Liver (tissue), 9 donors: ENCODE data around the gene DAO. TPM values are rescaled to one million over a fixed set of nuclear protein-coding genes. Genes with fewer than 3 reads are reported as not detected.
"Not testable (repeated sequence)": the region's sequence is repeated elsewhere in the genome, so short reads cannot be mapped to it uniquely, and the experiment has no call there.

Experiments used
- DNase-seq: peaks from one replicate; pipeline ENCODE4 v3.0.0-alpha.2; 2017; ENCODE audit warnings: low spot score
- H3K27ac ChIP-seq, 2 donors: one replicate each; pipeline ENCODE4 v1.7.0; 2013; ENCODE audit warnings: inconsistent platforms in 2 of 2, low read length in 2 of 2, control low read depth in 1 of 2, low read depth in 1 of 2, mild to moderate bottlenecking in 1 of 2
- H3K27me3 ChIP-seq, 4 donors: one replicate each; pipeline versions ENCODE4 v1.6.1 to v1.7.0; 2013; ENCODE audit warnings: low read length in 3 of 4, inconsistent platforms in 1 of 4, mild to moderate bottlenecking in 1 of 4, moderate library complexity in 1 of 4; ENCODE audit not compliant: control insufficient read depth in 4 of 4, insufficient read depth in 4 of 4
- H3K36me3 ChIP-seq, 4 donors: one replicate each; pipeline versions ENCODE4 v1.6.1 to v1.7.0; 2013; ENCODE audit warnings: low read length in 3 of 4, mild to moderate bottlenecking in 3 of 4, low read depth in 1 of 4, moderate library complexity in 1 of 4; ENCODE audit not compliant: control insufficient read depth in 4 of 4, insufficient read depth in 3 of 4
- H3K4me1 ChIP-seq, 4 donors: one replicate each; pipeline versions ENCODE4 v1.6.1 to v1.7.0; 2013; ENCODE audit warnings: low read length in 3 of 4, mild to moderate bottlenecking in 3 of 4, moderate library complexity in 1 of 4; ENCODE audit not compliant: control insufficient read depth in 4 of 4, insufficient read depth in 4 of 4
- H3K4me3 ChIP-seq, 3 donors: one replicate each; pipeline versions ENCODE4 v1.6.1 to v1.7.0; 2013; ENCODE audit warnings: low read length in 3 of 3, control low read depth in 1 of 3, low read depth in 1 of 3, mild to moderate bottlenecking in 1 of 3
- H3K9ac ChIP-seq, 2 donors: one replicate each; pipeline ENCODE4 v1.7.0; 2013; ENCODE audit warnings: low read length in 2 of 2, mild to moderate bottlenecking in 2 of 2, moderate library complexity in 2 of 2, control low read depth in 1 of 2, low read depth in 1 of 2
- H3K9me3 ChIP-seq, 4 donors: one replicate each; pipeline versions ENCODE4 v1.6.1 to v1.7.0; 2013; ENCODE audit warnings: low read length in 3 of 4; ENCODE audit not compliant: control insufficient read depth in 4 of 4
- EGR1 ChIP-seq, 2 donors: IDR thresholded peaks; 2 replicates each; pipeline ENCODE4 v1.6.1; 2016 to 2018; ENCODE audit warnings: antibody characterized with exemption in 2 of 2, low read depth in 2 of 2
- FOXA1 ChIP-seq: IDR thresholded peaks from 2 replicates; pipeline ENCODE4 v1.6.1; 2016; ENCODE audit warnings: antibody characterized with exemption
- FOXA2 ChIP-seq: IDR thresholded peaks from 2 replicates; pipeline ENCODE4 v1.6.1; 2016; ENCODE audit warnings: antibody characterized with exemption
- GABPA ChIP-seq, 2 donors: IDR thresholded peaks in 1 of 2; conservative IDR thresholded peaks in 1 of 2; 2 replicates each; pipeline ENCODE4 v1.6.1; 2016; ENCODE audit warnings: antibody characterized with exemption in 2 of 2, mild to moderate bottlenecking in 1 of 2, moderate library complexity in 1 of 2
- HNF4A ChIP-seq, 2 donors: conservative IDR thresholded peaks; 2 replicates each; pipeline ENCODE4 v1.6.1; 2016; ENCODE audit warnings: antibody characterized with exemption in 2 of 2, mild to moderate bottlenecking in 2 of 2
- HNF4G ChIP-seq: IDR thresholded peaks from 2 replicates; pipeline ENCODE4 v1.6.1; 2016; ENCODE audit warnings: antibody characterized with exemption
- JUND ChIP-seq, 2 donors: IDR thresholded peaks; 2 replicates each; pipeline ENCODE4 v1.6.1; 2016; ENCODE audit warnings: antibody characterized with exemption in 2 of 2
- NR2F2 ChIP-seq: IDR thresholded peaks from 2 replicates; pipeline ENCODE4 v1.6.1; 2016; ENCODE audit warnings: antibody characterized with exemption
- RAD21 ChIP-seq, 2 donors: IDR thresholded peaks; 2 replicates each; pipeline ENCODE4 v1.6.1; 2016; ENCODE audit warnings: antibody characterized with exemption in 2 of 2, mild to moderate bottlenecking in 2 of 2
- RXRA ChIP-seq, 2 donors: IDR thresholded peaks; 2 replicates each; pipeline ENCODE4 v1.6.1; 2017 to 2018; ENCODE audit warnings: antibody characterized with exemption in 2 of 2, mild to moderate bottlenecking in 1 of 2
- SP1 ChIP-seq: IDR thresholded peaks from 2 replicates; pipeline ENCODE4 v1.6.1; 2018; ENCODE audit warnings: antibody characterized with exemption, mild to moderate bottlenecking
- TAF1 ChIP-seq: conservative IDR thresholded peaks from 2 replicates; pipeline ENCODE4 v1.6.1; 2016; ENCODE audit warnings: antibody characterized with exemption, mild to moderate bottlenecking
- YY1 ChIP-seq: IDR thresholded peaks from 2 replicates; pipeline ENCODE4 v1.6.1; 2016; ENCODE audit warnings: antibody characterized with exemption, mild to moderate bottlenecking
- WGBS: extraction: QIAGEN DNeasy Blood & Tissue Kit; methylation state at CpG from one replicate; pipeline ENCODE4 v1.1.7; 2013; 5-methylcytosine and 5-hydroxymethylcytosine counted together
- polyA plus RNA-seq, 2 donors: library from polyadenylated mRNA; stranded (reverse) in 1 of 2; unstranded in 1 of 2; fragments of 200-250 nt in 1 of 2; fragments of >200 nt in 1 of 2; fragmentation: Nextera tagmentation in 1 of 2; extraction: Ambion mirVana in 1 of 2; gene quantifications; one replicate each; pipeline versions ENCODE4 v1.2.1 to v1.2.3, GENCODE V29; 2013 to 2015
- total RNA-seq, 2 donors: library from RNA; depleted of rRNA; stranded (reverse); fragments of >200 nt; gene quantifications; one replicate each; pipeline ENCODE4 v1.2.3, GENCODE V29; 2014
- TF ChIP-seq, protein P1 (sequence below): IDR thresholded peaks from 2 replicates; pipeline ENCODE4 v1.6.1; 2016; ENCODE audit warnings: antibody characterized with exemption
- TF ChIP-seq, protein P2 (sequence below): IDR thresholded peaks from 2 replicates; pipeline ENCODE4 v1.6.1; 2016; ENCODE audit warnings: antibody characterized with exemption
- TF ChIP-seq, protein P3 (sequence below): IDR thresholded peaks from 2 replicates; pipeline ENCODE4 v1.6.1; 2016; ENCODE audit warnings: antibody characterized with exemption, mild to moderate bottlenecking
- TF ChIP-seq, protein P4 (sequence below): IDR thresholded peaks from 2 replicates; pipeline ENCODE4 v1.6.1; 2016; ENCODE audit warnings: antibody characterized with exemption
- TF ChIP-seq, protein P5 (sequence below): fragments of 150-350 bp; IDR thresholded peaks from 2 replicates; pipeline ENCODE4 v1.5.1; 2017; ENCODE audit warnings: improper control_type of control experiment, low read depth, low read length; ENCODE audit not compliant: missing input control
- donor health status: healthy.
- donor health status: healthy.
- donor health status: healthy.
- donor health status: healthy.
- donor health status: healthy.

Gene DAO
- total and polyA plus RNA-seq, 4 donors = 0.84 to 51.4 (median 22.9) TPM

DNA sequence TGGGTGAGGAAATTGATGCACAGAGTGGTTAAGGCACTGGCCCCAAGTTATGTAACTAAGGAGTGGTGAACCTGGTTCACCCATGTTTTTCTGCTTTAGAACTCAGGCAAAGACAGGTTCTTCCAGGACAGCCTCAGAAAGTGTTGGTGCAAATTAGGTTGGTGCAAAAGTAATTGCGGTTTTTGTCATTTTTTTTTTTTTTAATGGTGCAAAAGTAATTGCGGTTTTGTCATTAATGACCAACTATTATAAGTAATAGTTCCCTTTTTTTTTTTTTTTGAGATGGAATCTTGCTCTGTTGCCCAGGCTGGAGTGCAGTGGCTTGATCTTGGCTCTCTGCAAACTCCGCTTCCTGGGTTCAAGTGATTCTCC, 17.3 kb upstream of the DAO start (continued):
- TF ChIP-seq, protein P1, sequence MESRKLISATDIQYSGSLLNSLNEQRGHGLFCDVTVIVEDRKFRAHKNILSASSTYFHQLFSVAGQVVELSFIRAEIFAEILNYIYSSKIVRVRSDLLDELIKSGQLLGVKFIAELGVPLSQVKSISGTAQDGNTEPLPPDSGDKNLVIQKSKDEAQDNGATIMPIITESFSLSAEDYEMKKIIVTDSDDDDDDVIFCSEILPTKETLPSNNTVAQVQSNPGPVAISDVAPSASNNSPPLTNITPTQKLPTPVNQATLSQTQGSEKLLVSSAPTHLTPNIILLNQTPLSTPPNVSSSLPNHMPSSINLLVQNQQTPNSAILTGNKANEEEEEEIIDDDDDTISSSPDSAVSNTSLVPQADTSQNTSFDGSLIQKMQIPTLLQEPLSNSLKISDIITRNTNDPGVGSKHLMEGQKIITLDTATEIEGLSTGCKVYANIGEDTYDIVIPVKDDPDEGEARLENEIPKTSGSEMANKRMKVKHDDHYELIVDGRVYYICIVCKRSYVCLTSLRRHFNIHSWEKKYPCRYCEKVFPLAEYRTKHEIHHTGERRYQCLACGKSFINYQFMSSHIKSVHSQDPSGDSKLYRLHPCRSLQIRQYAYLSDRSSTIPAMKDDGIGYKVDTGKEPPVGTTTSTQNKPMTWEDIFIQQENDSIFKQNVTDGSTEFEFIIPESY = no peak
- TF ChIP-seq EGR1 (IDR thresholded peaks at IDR 0.05; ENCODE audit: low read depth in 2 of 2) (no peak), FOXA1 (no peak), GABPA (IDR thresholded peaks at IDR 0.05 in 1 of 2, conservative IDR thresholded peaks at IDR 0.05 in 1 of 2) (no peak)
- TF ChIP-seq, protein P2, sequence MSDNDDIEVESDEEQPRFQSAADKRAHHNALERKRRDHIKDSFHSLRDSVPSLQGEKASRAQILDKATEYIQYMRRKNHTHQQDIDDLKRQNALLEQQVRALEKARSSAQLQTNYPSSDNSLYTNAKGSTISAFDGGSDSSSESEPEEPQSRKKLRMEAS = no peak

DNA sequence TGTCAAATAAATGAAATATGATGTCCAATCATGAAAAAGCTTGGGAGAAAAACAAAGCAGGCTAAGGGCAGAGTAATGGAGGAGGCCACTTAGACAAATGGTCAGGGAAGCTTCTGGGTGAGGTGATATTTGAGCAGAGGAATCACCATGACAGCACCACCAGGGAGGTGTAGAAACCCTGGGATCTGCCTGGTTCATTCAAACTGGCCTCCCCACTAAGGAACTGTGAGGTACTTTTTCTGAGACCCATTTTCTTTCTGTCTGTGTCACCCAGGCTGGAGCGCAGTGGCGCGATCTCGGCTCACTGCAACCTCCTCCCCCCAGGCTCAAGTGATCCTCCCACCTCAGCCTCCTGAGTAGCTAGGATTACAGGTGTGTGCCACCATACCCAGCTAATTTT, 14.7 kb upstream of the DAO start:
- no peak overlapping the region for H3K9ac ChIP-seq
- H3K36me3 ChIP-seq = no peaks in the 10 kb centered on the region
- H3K4me3 ChIP-seq = no peak overlapping the region
- TF ChIP-seq RAD21 (IDR thresholded peaks at IDR 0.05) = no peak
- no peak for TF ChIP-seq RXRA (IDR thresholded peaks at IDR 0.05)
- no peak for TF ChIP-seq EGR1 (IDR thresholded peaks at IDR 0.05; ENCODE audit: low read depth in 2 of 2)
- TF ChIP-seq, protein P2 = no peak
- no peak for TF ChIP-seq TAF1
- TF ChIP-seq FOXA1 = no peak
- no peak for TF ChIP-seq NR2F2
- TF ChIP-seq JUND (IDR thresholded peaks at IDR 0.05) = no peak
- no peak for TF ChIP-seq GABPA (IDR thresholded peaks at IDR 0.05 in 1 of 2, conservative IDR thresholded peaks at IDR 0.05 in 1 of 2)
- TF ChIP-seq FOXA2 = no peak
- no peak for TF ChIP-seq HNF4A (conservative IDR thresholded peaks at IDR 0.05)
- TF ChIP-seq YY1 = no peak
- TF ChIP-seq, protein P1 = no peak
- TF ChIP-seq, protein P3, sequence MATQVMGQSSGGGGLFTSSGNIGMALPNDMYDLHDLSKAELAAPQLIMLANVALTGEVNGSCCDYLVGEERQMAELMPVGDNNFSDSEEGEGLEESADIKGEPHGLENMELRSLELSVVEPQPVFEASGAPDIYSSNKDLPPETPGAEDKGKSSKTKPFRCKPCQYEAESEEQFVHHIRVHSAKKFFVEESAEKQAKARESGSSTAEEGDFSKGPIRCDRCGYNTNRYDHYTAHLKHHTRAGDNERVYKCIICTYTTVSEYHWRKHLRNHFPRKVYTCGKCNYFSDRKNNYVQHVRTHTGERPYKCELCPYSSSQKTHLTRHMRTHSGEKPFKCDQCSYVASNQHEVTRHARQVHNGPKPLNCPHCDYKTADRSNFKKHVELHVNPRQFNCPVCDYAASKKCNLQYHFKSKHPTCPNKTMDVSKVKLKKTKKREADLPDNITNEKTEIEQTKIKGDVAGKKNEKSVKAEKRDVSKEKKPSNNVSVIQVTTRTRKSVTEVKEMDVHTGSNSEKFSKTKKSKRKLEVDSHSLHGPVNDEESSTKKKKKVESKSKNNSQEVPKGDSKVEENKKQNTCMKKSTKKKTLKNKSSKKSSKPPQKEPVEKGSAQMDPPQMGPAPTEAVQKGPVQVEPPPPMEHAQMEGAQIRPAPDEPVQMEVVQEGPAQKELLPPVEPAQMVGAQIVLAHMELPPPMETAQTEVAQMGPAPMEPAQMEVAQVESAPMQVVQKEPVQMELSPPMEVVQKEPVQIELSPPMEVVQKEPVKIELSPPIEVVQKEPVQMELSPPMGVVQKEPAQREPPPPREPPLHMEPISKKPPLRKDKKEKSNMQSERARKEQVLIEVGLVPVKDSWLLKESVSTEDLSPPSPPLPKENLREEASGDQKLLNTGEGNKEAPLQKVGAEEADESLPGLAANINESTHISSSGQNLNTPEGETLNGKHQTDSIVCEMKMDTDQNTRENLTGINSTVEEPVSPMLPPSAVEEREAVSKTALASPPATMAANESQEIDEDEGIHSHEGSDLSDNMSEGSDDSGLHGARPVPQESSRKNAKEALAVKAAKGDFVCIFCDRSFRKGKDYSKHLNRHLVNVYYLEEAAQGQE = no peak
- no peak for TF ChIP-seq HNF4G
- TF ChIP-seq, protein P4, sequence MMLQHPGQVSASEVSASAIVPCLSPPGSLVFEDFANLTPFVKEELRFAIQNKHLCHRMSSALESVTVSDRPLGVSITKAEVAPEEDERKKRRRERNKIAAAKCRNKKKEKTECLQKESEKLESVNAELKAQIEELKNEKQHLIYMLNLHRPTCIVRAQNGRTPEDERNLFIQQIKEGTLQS = no peak
- TF ChIP-seq, protein P5, sequence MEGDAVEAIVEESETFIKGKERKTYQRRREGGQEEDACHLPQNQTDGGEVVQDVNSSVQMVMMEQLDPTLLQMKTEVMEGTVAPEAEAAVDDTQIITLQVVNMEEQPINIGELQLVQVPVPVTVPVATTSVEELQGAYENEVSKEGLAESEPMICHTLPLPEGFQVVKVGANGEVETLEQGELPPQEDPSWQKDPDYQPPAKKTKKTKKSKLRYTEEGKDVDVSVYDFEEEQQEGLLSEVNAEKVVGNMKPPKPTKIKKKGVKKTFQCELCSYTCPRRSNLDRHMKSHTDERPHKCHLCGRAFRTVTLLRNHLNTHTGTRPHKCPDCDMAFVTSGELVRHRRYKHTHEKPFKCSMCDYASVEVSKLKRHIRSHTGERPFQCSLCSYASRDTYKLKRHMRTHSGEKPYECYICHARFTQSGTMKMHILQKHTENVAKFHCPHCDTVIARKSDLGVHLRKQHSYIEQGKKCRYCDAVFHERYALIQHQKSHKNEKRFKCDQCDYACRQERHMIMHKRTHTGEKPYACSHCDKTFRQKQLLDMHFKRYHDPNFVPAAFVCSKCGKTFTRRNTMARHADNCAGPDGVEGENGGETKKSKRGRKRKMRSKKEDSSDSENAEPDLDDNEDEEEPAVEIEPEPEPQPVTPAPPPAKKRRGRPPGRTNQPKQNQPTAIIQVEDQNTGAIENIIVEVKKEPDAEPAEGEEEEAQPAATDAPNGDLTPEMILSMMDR = no peak
- no peak for TF ChIP-seq SP1
- no peak overlapping the region for H3K27ac ChIP-seq
- no peaks in the 10 kb centered on the region for H3K9me3 ChIP-seq
- H3K4me1 ChIP-seq = peaks cover 0 to 2% (median 0%) of the 10 kb centered on the region in 4 donors
- DNase-seq = no peak
- WGBS = 98% methylated on average over 4 of the region's 4 CpGs
- no peaks in the 10 kb centered on the region for H3K27me3 ChIP-seq

DNA sequence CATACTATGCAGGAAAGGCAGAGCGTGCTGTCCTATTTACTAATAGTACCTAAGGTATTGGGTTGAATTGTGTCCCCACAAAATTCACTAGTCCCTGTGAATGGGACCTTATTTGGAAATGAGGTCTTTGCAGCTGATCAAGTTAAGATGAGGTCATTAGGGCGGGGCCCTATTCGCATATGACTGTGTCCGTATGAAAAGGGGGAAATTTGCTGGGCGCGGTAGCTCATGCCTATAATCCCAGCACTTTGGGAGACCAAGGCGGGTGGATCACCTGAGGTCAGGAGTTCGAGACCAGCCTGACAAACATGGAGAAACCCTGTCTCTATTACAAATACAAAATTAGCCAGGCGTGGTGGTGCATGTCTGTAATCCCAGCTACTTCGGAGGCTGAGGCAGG, 13.8 kb upstream of the DAO start:
- H3K9me3 ChIP-seq, H3K4me1 ChIP-seq, H3K27me3 ChIP-seq, H3K36me3 ChIP-seq, H3K27ac ChIP-seq, H3K4me3 ChIP-seq, DNase-seq, H3K9ac ChIP-seq: not testable (repeated sequence)
- WGBS = 91% methylated on average over 10 of the region's 10 CpGs
